ENCODE measurements around the gene QRICH1.

Gene QRICH1

DNA sequence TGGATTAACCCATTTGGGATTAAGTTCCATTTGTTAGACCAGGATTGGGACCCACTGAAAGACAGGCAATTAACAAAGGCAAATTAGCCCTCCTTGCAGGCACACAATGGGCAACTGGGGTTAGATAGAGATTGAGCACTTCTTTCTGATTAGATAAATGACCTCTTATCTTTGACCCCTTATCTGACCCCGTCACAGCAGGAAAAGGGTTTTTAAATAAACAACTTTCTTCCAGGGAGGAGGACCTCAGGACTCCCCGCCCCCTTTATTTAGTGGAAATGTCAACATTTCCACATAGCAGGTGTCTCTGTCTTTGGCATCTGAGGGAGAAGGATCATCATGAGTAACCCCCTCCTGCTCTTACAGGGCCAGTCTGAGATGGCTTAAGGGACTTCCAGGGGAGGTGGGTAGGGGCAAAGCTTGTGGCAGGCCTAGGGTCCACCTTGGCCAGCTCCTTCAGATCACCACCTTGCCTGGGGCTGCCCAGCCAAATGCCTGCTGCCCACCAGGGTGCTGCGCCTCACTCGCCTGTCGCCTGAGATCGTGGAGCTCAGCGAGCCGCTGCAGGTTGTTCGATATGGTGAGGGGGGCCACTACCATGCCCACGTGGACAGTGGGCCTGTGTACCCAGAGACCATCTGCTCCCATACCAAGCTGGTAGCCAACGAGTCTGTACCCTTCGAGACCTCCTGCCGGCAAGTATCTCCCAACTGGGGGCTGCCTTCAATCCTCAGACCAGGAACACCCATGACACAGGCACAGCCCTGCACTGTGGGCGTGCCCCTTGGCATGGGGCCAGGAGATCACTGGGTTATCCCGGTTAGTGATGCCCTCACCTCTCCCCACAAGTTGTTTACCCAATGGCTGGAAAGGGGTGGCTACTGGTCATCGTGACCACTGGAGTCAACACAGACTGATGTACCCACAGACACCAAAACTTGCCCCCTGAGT lies 89.2 kb downstream of the QRICH1 start:
- Histone ChIP-seq H4K8ac (ENCODE audit: low read length) (no peak overlapping the region), H3K9me3 (ENCODE audit: control insufficient read depth, low read length) (no peaks in the 10 kb centered on the region), H2BK5ac (ENCODE audit: low read depth, low read length, poor library complexity, severe bottlenecking) (no peak overlapping the region), H4K91ac (ENCODE audit: low read length) (peak overlapping the region; percentile 2), H3K36me3 (ENCODE audit: control insufficient read depth in 1 of 2, insufficient read depth in 2 of 2, low read depth in 1 of 2, low read length in 2 of 2) (peaks cover 4 to 10% of the 10 kb centered on the region in 2 experiments), H3K79me1 (replicated peaks; ENCODE audit: low read length, poor library complexity, severe bottlenecking) (peaks cover 6% of the 10 kb centered on the region), H3K4ac (ENCODE audit: low read depth in 1 of 2, low read length in 2 of 2) (no peak overlapping the region), H3K23ac (ENCODE audit: low read length in 2 of 2) (no peak overlapping the region), H3K9ac (ENCODE audit: low read length) (no peak overlapping the region), H3K4me2 (ENCODE audit: low read length, poor library complexity, severe bottlenecking) (no peak overlapping the region), H3K18ac (ENCODE audit: low read depth in 1 of 2, low read length in 2 of 2) (no peak overlapping the region), H3K4me3 (ENCODE audit: insufficient read depth in 1 of 2, low read depth in 1 of 2, low read length in 2 of 2) (no peak overlapping the region), H3K27ac (ENCODE audit: low read length, poor library complexity, severe bottlenecking) (no peak overlapping the region), H2AFZ (ENCODE audit: low read depth, low read length) (no peak overlapping the region), H2BK12ac (ENCODE audit: low read length in 2 of 2) (no peak overlapping the region), H3K27me3 (ENCODE audit: control insufficient read depth in 1 of 2, insufficient read depth in 1 of 2, low read length in 2 of 2) (no peaks in the 10 kb centered on the region), H2BK120ac (ENCODE audit: low read depth, low read length) (no peak overlapping the region), H3K4me1 (ENCODE audit: control insufficient read depth, insufficient read depth, low read depth, low read length) (peaks cover 18% of the 10 kb centered on the region), H2AK5ac (ENCODE audit: low read length, severe bottlenecking) (no peak overlapping the region), H2BK15ac (ENCODE audit: low read depth, poor library complexity, severe bottlenecking) (no peak overlapping the region), H3K14ac (ENCODE audit: low read length in 2 of 2) (no peak overlapping the region)
- WGBS, result 96% methylated on average over 14 of the region's 16 CpGs
- DNase-seq, result no peak

DNA sequence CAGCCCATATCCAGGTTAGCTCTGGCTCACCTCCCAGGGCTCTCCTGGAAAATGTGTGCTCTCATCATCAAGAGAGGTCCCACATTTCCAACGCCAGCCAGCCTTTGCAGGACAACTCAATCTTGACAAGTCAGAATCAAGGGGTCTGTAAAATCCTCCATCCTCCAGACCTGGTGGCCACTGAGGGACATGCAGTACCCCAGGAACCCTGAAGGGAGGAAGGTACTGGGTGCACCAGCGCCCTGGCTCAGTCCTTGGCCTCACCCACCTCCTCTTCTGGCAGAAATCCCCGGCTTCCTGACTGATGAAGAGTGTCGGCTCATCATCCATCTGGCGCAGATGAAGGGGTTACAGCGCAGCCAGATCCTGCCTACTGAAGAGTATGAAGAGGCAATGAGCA lies 92.7 kb downstream of the QRICH1 start:
- Histone ChIP-seq H3K23ac (ENCODE audit: low read length in 2 of 2) (no peak overlapping the region), H3K79me1 (replicated peaks; ENCODE audit: low read length, poor library complexity, severe bottlenecking) (peaks cover 17% of the 10 kb centered on the region), H3K27me3 (ENCODE audit: control insufficient read depth in 1 of 2, insufficient read depth in 1 of 2, low read length in 2 of 2) (no peaks in the 10 kb centered on the region), H4K91ac (ENCODE audit: low read length) (no peak overlapping the region), H4K8ac (ENCODE audit: low read length) (no peak overlapping the region), H2AFZ (ENCODE audit: low read depth, low read length) (no peak overlapping the region), H3K18ac (ENCODE audit: low read depth in 1 of 2, low read length in 2 of 2) (no peak overlapping the region), H3K4me3 (ENCODE audit: insufficient read depth in 1 of 2, low read depth in 1 of 2, low read length in 2 of 2) (no peak overlapping the region), H3K4me1 (ENCODE audit: control insufficient read depth, insufficient read depth, low read depth, low read length) (peaks cover 15% of the 10 kb centered on the region), H3K36me3 (ENCODE audit: control insufficient read depth in 1 of 2, insufficient read depth in 2 of 2, low read depth in 1 of 2, low read length in 2 of 2) (peaks cover 6 to 27% of the 10 kb centered on the region in 2 experiments), H3K27ac (ENCODE audit: low read length, poor library complexity, severe bottlenecking) (no peak overlapping the region), H2BK15ac (ENCODE audit: low read depth, poor library complexity, severe bottlenecking) (no peak overlapping the region), H3K4ac (ENCODE audit: low read depth in 1 of 2, low read length in 2 of 2) (no peak overlapping the region), H3K14ac (ENCODE audit: low read length in 2 of 2) (no peak overlapping the region), H3K4me2 (ENCODE audit: low read length, poor library complexity, severe bottlenecking) (no peak overlapping the region), H3K9me3 (ENCODE audit: control insufficient read depth, low read length) (no peaks in the 10 kb centered on the region), H2AK5ac (ENCODE audit: low read length, severe bottlenecking) (no peak overlapping the region), H3K9ac (ENCODE audit: low read length) (no peak overlapping the region), H2BK5ac (ENCODE audit: low read depth, low read length, poor library complexity, severe bottlenecking) (no peak overlapping the region), H2BK12ac (ENCODE audit: low read length in 2 of 2) (no peak overlapping the region), H2BK120ac (ENCODE audit: low read depth, low read length) (no peak overlapping the region)
- no peak for DNase-seq
- 94% methylated on average over 6 of the region's 6 CpGs for WGBS

DNA sequence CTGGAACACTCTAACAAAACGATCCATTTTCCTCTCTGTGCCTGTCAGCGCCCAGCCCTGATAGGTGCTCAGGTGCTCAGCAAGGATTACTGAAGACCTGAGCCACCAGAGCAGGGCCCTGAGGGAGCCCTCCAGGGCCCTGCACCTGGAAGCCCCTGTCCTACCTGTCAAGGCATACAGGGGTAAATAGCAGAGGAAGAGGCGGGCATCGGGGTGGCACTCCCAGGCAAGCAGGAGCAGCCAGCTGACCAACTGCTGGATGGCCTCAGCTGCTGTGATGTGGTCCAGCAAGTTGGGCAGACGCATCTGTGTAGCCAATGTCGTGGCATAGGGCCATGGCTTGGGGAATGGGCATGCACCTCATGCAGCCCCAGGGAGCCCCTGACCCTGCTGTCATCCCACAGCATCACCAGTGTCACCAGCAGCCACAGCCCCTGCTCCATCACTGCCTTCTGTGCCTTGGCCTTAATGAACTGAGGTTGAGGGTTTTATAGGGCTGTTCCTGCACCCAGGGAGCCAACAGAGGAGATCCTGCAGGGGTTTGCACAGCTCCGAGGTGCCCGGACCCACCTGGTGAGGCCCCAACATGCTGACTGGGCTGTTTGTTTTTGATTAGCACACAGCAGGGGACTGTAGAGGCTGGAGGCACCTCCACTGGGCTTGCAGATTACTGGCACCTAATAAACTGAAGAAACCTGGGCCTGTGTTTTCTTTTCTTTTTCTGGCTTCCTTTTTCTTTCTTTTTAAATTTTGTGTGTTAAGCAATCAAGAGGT lies 94.6 kb downstream of the QRICH1 start:
- Histone ChIP-seq H2BK5ac (ENCODE audit: low read depth, low read length, poor library complexity, severe bottlenecking) (no peak overlapping the region), H3K4me1 (ENCODE audit: control insufficient read depth, insufficient read depth, low read depth, low read length) (peaks cover 10% of the 10 kb centered on the region), H3K23ac (ENCODE audit: low read length in 2 of 2) (no peak overlapping the region), H3K4me2 (ENCODE audit: low read length, poor library complexity, severe bottlenecking) (no peak overlapping the region), H2BK15ac (ENCODE audit: low read depth, poor library complexity, severe bottlenecking) (no peak overlapping the region), H3K14ac (ENCODE audit: low read length in 2 of 2) (no peak overlapping the region), H2BK12ac (ENCODE audit: low read length in 2 of 2) (no peak overlapping the region), H3K18ac (ENCODE audit: low read depth in 1 of 2, low read length in 2 of 2) (no peak overlapping the region), H4K91ac (ENCODE audit: low read length) (peak overlapping the region; percentile 52), H3K79me1 (replicated peaks; ENCODE audit: low read length, poor library complexity, severe bottlenecking) (peaks cover 20% of the 10 kb centered on the region), H4K8ac (ENCODE audit: low read length) (no peak overlapping the region), H2BK120ac (ENCODE audit: low read depth, low read length) (no peak overlapping the region), H2AK5ac (ENCODE audit: low read length, severe bottlenecking) (no peak overlapping the region), H3K9me3 (ENCODE audit: control insufficient read depth, low read length) (no peaks in the 10 kb centered on the region), H3K36me3 (ENCODE audit: control insufficient read depth in 1 of 2, insufficient read depth in 2 of 2, low read depth in 1 of 2, low read length in 2 of 2) (peaks cover 14 to 33% of the 10 kb centered on the region in 2 experiments), H3K27me3 (ENCODE audit: control insufficient read depth in 1 of 2, insufficient read depth in 1 of 2, low read length in 2 of 2) (no peaks in the 10 kb centered on the region), H3K9ac (ENCODE audit: low read length) (no peak overlapping the region), H3K4ac (ENCODE audit: low read depth in 1 of 2, low read length in 2 of 2) (no peak overlapping the region), H2AFZ (ENCODE audit: low read depth, low read length) (no peak overlapping the region), H3K4me3 (ENCODE audit: insufficient read depth in 1 of 2, low read depth in 1 of 2, low read length in 2 of 2) (no peak overlapping the region), H3K27ac (ENCODE audit: low read length, poor library complexity, severe bottlenecking) (no peak overlapping the region)
- DNase-seq, result no peak
- 80% methylated on average over 8 of the region's 8 CpGs for WGBS

All from mesenchymal stem cell (in vitro differentiated cells and primary cell).